Activated CD4-positive, CD25-positive, alpha-beta regulatory T cell treated with anti-CD3 and anti-CD28 coated beads, Interleukin-2, amount 50 U/mL, for 72 hours (primary cell): ENCODE measurements around the gene APBB2.

Source experiments
- DNase-seq: peaks from one replicate; pipeline ENCODE4 v3.0.0; 2021

Gene APBB2

DNA sequence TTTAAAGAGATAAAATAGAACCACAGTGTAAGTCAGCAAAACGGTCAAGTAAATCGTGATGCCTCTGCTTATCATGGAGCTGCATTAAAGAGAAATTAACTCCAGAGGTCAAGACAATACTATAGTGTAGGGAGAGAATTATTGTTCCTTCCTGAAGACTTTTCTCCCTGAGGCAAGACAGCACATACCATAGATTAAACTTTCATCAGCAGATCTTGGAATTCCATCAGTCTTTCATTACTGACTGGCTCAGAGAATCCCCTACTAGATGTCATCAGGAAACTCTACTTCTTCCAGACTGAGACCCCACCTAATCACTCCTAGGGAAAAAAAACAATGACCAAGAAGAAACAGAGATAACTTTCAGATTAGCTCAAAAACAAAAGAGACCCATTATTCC lies 333.2 kb downstream of the APBB2 start:
- no peak for DNase-seq

DNA sequence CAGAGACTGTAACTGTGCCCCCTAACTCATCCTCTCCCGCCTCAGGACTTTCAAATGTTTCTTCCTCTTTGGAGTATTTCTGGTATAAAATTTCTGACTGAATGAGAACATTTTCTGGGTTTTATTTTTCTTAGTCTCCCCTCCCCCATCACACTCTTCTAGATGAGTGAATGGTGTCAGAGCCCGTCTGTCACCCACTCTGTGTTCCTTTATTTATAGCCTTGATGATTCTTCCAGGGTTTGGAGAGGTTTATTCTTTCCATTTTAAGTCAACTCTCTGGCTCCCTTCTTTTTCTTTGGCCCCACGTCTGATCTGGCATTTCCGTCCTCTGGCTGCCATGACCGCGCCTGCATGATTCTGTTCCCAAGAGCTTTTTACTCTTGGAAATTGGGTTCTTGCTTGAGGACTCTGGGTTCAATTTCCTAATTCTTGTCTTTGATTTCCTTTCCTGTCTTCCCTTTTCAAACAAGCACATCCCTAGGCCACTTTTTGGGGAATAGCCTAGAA lies 335.7 kb downstream of the APBB2 start:
- no peak for DNase-seq

DNA sequence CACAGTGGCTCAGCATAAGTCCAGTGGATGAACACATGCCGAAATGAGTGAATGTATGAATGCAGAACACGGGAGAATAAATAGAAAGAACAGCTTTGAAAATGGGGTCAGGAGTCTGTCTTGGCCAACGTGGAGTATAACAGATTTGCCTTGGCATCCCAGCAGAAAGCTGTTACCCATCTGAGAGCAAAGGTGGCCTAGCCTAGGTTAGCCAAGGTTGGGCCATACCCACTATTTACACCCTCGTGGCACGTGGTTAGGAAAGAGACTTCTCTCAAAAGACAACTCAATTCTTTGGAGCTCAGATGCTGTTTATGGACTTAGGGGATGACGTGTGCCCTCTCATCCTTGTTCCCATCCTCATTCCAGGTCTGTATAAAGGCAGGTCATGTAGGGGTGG lies 337.3 kb downstream of the APBB2 start:
- DNase-seq: no peak

DNA sequence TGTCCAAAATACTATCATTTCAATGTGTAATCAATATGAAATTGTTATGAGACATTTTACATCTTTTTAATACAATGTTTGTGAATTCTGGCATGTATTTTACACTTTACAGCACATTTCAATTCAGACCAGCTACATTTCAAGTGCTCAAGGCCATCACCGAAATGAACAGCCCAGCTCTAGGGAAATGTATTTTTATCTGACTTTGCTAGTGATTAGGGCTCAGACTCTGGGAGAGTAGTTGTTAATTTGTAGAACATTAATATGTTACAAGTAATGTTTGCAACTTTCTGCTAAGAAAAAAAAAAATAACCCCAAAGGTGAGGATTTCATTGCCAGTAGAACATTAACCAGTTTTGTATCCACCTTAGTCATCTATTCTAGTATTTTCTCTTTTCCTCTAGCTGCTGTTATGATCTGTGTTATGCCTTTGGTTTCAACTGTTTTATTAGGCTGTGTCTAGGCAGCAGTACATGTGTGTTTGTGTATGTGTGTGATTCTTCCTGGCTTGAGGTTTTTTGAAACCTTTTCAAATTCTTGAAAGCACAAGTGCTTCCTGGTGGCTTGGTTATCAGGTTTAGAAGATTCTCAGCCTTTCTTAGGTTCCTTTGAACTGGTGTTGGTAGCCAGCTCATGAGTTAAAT lies 338.7 kb downstream of the APBB2 start:
- no peak for DNase-seq

DNA sequence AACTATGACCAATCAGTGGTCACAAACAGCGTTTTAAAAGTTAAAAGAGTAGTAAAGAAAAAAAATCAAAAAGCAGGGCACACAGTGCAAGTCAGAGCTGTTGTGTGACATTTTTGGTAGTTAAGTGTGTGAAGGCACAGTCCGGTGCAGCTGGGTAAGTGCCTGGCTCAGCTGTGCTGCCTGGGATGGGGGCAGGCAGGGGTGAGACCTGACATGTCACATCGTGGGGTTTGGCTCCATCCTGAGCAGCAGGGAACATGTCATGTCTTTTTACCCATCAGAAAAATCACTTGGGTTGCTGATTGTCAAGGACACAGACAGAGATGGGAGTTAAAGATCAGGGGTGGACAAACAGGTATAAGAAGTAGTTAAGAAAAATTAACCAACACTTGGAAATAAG lies 339.4 kb downstream of the APBB2 start:
- no peak for DNase-seq

DNA sequence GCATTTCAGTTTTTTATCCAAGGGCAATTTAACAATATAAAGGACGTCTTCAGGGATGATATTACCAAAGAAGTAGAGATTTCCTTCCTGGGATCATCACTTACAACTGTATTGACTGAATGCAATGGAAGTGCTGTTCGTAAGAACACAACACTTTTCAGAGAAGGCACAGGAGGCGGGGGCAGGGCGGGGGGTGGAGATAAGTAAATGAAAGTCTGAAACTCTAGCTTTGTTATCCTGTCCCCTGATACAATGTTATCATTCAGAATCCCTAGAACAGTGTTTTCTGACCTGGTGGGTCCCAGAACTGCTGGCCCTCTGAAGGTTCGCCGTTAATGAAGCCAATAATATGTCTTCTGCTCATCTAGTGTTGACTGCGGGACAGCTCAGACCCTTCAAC lies 340.0 kb downstream of the APBB2 start:
- no peak for DNase-seq

DNA sequence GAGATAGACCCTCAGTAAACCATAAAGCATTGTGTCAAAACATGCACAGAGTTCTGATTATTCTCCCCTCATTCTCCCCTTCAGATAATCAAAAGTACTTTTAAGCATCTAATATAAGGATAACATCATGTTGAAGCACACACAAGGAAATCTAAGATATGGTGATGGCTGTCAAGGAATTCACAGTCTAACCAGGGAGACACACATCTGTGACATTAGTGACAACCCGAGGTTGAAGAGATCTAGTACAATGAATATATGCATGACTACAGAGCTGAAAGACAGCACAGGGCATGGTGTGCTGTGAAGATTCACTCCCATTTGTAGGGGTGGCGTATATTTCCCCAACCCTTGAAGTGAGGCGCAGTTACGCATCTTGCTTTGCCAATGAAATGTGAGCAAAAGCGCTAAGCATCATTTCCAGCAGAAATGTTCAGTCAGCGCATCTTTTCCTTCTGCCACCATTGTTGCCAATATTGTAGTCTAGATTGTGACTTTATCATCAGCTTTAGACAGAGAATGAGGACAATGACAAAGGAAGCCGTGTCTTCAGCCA lies 342.6 kb downstream of the APBB2 start:
- DNase-seq: no peak

DNA sequence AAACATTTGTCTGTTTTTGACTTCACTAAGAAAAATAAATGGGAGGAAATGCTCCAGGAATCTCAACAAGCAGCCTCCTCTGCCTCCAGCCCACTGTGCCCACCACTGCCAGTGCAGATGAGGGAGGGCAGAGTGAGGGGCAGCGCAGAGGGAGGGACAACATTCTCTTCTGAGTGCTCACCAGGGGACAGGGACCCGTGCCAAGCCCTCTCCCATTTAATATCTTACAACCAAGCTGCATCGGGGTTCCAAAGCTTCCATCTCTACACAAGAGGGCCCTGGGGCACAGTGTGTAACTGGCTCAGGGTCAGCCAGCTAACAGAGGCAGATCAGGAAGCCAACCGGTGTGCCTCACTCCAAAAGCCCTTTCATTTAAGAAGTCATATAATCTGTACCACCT lies 344.2 kb downstream of the APBB2 start:
- DNase-seq: no peak

DNA sequence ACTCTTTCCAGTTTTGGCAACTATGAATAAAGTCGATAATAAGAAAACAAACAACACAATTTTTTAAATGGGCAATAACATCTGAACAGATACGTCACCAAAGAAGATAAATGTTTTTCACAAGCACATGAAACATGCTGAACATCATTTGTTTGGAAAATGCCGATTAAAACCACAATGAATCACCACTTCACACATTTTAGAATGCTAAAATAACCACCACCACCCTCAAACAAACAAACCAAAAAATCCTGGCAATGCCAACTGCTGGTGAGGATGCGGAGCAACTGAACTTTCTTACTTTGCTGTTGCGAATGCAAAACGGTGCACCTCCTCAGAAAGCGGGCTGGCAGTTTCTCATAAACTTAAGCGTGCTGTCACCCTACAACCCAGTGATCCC lies 348.6 kb downstream of the APBB2 start:
- no peak for DNase-seq

DNA sequence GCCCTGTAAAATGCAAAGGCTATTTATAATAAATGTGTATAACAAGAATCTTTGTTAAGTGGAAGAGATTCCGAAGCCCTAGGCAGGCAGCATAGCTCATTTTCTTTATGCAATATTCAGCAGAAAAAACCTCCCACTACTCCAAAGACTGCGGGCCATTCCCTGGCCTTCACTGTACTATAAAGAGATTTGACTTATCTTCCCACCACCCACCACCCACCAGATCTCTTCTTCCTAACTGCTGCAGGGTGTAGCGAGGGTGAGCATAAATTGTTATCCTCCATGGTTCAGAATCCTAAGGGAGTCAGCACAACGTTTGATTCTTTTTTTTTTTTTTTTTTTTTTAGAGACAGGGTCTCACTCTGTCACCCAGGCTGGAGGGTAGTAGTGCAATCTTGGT lies 349.8 kb downstream of the APBB2 start:
- no peak for DNase-seq

DNA sequence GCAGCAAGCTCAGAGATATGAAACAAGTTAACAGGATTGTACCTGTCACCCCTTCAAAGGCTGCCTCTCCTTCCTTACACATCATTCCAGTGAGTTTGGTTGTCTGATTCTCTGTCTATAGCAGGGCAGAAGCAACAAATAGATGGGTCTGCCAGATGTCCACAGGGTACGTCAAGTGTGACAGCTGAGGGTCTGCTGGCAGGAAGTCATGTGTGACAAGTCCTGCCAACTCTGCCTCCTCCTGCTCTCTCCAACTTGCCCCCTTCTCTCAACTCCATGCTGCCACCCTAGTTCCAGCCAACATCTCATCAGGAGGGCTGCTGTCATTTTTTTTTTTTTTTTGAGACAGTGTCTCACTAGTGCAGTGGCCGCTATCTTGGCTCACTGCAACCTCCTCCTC lies 355.4 kb downstream of the APBB2 start:
- DNase-seq: no peak

DNA sequence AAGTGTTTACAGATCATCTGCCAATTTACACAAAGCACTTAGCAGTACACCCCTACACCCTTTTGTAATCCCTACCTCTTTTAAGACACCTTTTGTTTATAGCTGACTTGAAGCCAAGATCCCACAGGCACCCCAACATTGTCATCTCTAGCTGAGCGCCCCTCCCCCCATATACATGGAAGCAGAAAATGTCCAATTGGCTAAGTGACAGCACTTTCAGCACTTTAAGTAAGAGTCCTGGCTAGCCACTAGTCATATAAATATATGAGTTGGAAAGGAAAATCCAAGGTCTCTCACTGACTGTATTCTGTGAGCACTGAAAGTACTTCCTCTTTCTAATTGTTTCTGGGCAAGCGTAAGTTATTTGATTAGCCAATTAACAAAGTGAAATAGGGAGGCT lies 356.4 kb downstream of the APBB2 start:
- no peak for DNase-seq

DNA sequence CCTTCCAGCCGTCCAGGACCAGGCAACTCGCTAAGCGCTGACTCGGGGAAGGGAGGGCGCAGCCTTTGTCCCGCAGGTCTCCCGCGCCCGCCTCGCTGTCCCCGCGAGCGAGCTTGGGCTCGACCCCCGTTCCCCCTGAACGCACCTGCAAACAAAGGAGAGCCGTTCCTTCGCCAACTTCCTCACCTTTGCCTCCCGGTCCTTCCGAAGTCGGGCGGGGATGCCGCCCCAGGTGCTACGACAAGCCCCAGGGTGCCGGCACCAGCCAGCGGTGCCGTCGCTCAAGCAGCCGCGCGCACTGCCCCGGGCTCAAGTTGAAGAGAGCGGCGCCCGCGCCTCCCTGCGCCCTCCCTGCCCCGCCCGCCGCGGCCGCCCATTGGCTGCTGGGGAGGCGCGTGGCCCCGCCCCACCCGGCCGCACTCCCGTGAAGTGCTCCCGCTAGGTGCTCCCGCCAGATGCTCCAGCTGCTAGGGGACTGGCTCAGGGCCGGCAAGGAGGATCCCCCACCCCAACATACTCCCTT lies 357.4 kb downstream of the APBB2 start:
- peak; percentile 59 for DNase-seq

DNA sequence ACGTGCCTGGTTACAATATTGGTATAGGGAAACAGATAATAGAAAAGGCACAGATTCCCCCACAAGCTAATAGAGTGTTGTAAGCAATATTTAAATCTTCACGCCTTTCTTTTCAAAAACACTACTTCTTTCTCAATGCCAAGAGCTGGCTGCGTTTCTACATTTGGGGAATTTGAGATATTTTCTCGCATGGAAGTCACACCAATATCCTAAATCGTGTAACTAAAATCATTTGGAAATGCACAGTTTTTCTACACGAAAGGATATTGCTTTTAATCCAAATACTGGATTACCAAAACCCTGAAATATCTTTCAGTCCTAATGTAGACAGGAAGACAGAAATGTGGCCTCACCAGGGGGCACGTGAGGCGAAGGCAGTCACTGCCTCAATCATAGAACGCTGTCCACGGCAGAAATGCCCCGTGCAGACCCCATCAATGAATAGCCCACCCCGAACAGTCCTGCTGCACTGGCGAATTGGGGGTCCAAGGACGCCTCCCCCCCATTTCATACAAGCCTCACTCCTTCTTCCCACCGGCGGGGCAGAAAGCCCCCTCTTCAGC lies 358.0 kb downstream of the APBB2 start:
- DNase-seq: no peak

DNA sequence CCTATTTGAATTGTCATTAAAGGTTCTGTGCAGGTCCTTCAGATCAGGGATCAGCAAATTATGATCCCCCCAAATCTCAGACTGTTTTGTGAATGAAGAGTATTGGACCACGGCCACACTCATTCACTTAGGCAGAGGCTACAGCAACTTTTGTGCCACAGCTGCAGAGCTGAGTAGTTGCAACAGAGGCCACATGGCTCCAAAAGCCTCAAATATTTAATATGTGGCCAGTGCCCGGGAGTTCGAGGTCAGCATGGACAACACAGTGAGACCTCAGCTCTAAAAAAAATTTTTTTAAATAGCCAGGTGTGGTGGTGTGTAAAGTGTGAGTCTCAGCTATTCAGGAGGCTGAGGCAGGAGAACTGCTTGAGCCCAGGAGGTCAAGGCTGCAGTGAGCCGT lies 363.8 kb downstream of the APBB2 start:
- no peak for DNase-seq

DNA sequence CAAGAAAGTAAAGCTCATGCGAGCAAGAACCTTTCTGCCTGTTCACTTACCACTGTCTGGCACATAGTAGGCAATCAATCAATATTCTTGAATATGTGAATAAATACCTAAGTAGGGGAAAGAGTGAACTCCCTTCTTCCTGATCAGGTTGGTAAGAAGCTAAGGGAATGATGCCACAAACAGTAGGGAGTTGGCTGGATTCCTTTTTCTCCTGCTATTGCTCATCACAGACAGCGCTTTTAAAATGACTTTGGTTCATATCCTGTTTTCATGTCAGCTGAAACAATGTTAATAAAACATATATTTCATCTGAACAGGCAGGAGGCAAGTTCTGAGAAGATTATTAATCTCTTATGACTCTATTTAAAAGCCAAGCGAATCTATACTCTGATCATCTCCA lies 365.4 kb downstream of the APBB2 start:
- no peak for DNase-seq

DNA sequence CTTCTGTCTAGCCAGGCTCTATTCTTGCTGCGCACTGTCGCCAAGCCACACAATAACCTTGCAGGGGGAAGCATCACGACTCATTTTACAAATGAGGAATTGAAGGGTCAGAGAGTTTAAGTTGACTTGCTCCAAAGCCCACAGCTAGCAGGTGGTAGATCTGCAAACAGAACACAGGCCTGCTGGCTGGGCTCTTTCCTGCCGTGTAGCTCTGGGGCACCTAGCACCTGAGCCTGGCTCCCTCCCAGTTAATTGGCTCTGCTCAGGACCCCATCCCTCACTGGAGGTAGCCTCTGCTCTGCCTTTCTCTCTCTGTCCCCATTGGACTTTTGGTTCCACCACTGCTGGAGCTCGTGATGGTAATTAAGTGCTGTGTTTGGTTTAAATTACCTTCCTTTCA lies 366.1 kb downstream of the APBB2 start:
- DNase-seq: no peak

DNA sequence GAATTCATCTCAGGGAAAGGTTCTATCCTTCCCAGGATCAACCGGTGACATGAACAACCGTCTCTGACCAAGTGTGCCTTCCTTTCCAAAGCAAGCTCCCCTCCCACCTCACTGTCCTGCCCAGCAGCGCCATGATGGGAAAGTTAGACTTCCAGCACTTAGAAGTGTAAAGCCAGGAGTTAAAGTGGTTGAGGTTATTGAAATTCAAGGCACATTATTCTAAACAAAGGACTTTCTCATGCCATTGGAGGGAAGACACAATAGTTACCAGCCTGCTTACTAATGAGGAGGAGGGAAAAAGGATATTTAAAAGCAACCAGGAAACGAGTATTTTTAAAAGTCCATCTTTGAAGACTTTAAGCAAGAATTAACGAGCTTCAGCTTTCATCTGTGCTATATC lies 367.8 kb downstream of the APBB2 start:
- no peak for DNase-seq

DNA sequence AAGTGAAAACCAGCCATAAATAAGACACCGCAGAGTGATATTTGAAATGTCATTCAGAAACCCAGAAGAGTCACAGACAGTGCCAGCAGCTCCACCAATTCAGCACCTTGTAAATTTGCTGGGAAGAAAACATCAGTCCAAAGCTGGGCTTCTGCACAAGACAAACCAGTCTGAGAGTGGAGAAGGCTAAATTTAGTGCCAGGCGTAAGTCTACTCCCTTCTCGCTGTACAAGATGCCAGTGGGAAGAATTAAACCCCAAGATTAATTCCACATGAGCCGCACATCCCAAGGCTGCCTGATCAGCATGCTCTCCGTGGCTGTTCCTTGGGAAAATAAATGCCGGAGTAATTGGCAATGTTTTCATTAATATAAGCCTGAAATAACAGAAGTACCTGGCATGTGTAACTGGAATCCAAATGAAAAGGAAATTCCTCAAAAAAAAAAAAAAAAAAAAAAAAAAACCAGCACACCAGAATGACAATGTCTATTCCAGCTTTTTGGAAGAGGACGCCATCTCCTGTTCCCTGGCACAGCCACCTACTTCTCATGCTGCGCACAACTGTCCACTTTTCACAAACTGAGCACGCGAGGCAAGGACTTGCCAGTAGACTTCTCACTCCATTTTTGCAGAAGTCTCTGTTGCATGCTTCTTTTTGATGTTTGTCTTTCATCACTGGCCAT lies 369.0 kb downstream of the APBB2 start:
- no peak for DNase-seq

DNA sequence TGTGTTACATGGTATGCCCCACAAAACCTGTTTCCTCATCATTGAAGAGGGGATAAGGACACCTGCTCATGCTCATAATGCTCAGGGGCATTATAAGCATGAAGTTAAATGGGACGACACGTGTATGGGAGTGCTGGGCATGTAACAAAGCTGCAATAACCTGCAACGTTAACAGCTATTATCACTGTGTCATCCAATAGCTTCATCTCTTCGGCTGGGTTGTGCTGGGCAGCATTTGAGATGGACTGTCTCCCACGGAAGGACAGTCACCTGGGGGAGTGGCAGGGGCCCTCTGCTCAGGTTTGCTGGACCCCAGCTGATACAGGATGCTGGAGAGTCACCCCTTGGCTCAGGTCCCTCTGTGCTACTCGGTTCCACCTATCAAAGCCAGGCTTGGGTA lies 370.1 kb downstream of the APBB2 start:
- DNase-seq: no peak

DNA sequence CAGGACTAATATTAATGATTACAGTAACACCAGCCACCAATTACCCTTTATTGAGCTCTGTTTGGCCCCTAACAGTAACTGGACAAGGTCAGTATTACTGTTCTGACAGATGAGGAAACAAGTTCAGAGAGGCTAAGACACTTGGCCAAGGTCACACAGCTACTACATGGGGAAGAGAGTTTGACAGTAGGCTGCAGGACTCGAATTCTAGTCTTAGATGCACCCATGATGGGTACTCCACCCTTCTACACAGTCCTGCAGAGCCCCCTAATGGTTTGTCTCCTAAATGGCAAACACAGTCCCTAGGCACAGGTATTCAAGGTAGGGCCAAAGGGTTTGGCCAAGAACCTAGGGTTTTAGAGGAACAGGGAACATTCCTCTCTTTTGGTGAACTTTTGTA lies 370.6 kb downstream of the APBB2 start:
- DNase-seq: no peak

DNA sequence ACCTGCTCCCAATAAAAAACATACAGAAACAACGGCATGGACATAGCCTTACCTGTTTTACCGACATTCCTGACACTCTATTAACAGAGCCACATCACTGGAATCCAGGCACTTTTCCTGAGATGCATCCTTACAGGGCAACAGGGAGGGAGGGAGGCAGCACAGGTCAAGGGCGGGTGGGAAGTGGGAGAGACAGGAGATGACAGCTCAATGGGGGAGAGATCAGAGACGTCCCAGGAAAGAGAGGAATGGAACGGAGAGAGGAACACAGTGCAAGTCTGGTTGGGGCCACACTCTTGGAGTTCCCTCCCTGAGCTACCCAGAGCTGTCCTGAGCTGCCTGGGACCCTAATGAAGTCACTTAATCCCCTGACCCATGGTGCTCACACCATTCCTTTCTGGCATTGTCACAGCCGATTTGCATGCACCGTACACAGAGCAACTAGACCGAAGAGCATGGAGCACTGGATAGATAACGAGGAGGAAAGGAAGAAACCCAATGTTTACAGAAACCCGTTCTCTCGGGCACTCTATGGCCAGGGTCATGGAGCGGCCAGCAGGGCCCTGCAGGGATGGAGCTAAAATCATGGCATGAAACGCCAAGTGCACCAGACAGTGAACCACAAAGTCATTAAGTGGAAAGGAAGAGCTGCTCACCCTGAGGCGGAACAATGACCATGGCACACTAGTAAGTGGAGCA lies 371.5 kb downstream of the APBB2 start:
- DNase-seq: no peak

DNA sequence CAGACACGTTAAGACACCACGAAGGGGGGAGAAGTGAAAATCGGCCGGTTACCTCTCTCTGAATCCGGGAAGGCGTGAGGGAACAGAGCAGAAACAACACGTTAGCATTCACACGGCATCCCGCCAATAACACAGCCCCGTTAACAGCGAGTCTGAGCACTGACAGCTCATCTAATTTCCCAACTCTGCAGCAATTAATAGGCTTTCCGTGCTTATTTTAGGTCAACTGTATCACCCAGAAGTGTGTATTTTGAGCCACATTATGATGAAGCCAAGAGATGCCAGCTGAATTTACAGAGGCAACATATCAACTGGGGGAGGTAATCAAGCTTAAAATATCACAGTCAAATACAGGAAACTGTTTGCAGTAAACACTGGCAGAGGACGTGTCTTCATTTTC lies 372.0 kb downstream of the APBB2 start:
- no peak for DNase-seq
